T-helper 22 cell (primary cell): ENCODE results near the gene C4orf50.
"Not testable (repeated sequence)": the region's sequence is repeated elsewhere in the genome, so short reads cannot be mapped to it uniquely, and the experiment has no call there.

Experiments
- DNase-seq: peaks from one replicate; pipeline ENCODE4 v3.0.0-alpha.2; 2020; ENCODE audit warnings: low read depth

Gene C4orf50

GRCh38 chr4:5969336-5969735, 48.9 kb downstream of the C4orf50 start:
- no peak for DNase-seq

- DNase-seq, result no peak
Measured at GRCh38 chr4:5968246-5968645, 50.0 kb downstream of the C4orf50 start.

GRCh38 chr4:5967783-5968182, 50.4 kb downstream of the C4orf50 start:
- DNase-seq, result no peak

- no peak for DNase-seq
Measured at GRCh38 chr4:5965225-5965624, 53.0 kb downstream of the C4orf50 start.

- DNase-seq, result no peak
Measured at GRCh38 chr4:5964030-5964429, 54.2 kb downstream of the C4orf50 start.

- DNase-seq, result no peak
Measured at GRCh38 chr4:5963611-5964010, 54.6 kb downstream of the C4orf50 start.

GRCh38 chr4:5962416-5962815, 55.8 kb downstream of the C4orf50 start:
- no peak for DNase-seq

GRCh38 chr4:5960252-5960880, 57.9 kb downstream of the C4orf50 start:
- DNase-seq, result no peak

GRCh38 chr4:5959211-5959982, 58.8 kb downstream of the C4orf50 start:
- DNase-seq, result no peak

GRCh38 chr4:5958199-5958735, 60.0 kb downstream of the C4orf50 start:
- no peak for DNase-seq

- no peak for DNase-seq
Measured at GRCh38 chr4:5957076-5957475, 61.2 kb downstream of the C4orf50 start.

GRCh38 chr4:5956285-5957021, 61.8 kb downstream of the C4orf50 start:
- DNase-seq, result no peak

- no peak for DNase-seq
Measured at GRCh38 chr4:5955856-5956255, 62.4 kb downstream of the C4orf50 start.

GRCh38 chr4:5955201-5955821, 62.9 kb downstream of the C4orf50 start:
- no peak for DNase-seq

GRCh38 chr4:5954056-5954760, 64.0 kb downstream of the C4orf50 start:
- DNase-seq, result no peak

- DNase-seq, result no peak
Measured at GRCh38 chr4:5952975-5953951, 65.0 kb downstream of the C4orf50 start.

- no peak for DNase-seq
Measured at GRCh38 chr4:5952286-5952974, 65.8 kb downstream of the C4orf50 start.

GRCh38 chr4:5946653-5947052, 71.6 kb downstream of the C4orf50 start:
- DNase-seq, result not testable (repeated sequence)

- DNase-seq, result no peak
Measured at GRCh38 chr4:5945936-5946335, 72.3 kb downstream of the C4orf50 start.

- no peak for DNase-seq
Measured at GRCh38 chr4:5945171-5945570, 73.1 kb downstream of the C4orf50 start.
